H1 (cell line): ENCODE data around the gene NOM1. TPM values are rescaled to one million over a fixed set of nuclear protein-coding genes. Genes with fewer than 3 reads are reported as not detected.

ENCODE experiments used
- GABPA ChIP-seq: IDR thresholded peaks from 2 replicates; pipeline ENCODE4 v1.6.1; 2011; ENCODE audit warnings: mild to moderate bottlenecking, low read length, moderate library complexity, borderline replicate concordance; ENCODE audit not compliant: insufficient read depth
- SIX5 ChIP-seq: IDR thresholded peaks from 2 replicates; pipeline ENCODE4 v1.6.1; 2011; ENCODE audit warnings: mild to moderate bottlenecking, low read depth, low read length
- SUZ12 ChIP-seq: fragments of 200-600 bp; sonication (generic); IDR thresholded peaks from 2 replicates; pipeline ENCODE4 v1.6.1; 2012; ENCODE audit warnings: mild to moderate bottlenecking, inconsistent platforms, low read length, moderate library complexity, mixed read lengths
- polyA plus RNA-seq, 7 experiments: library from polyadenylated mRNA; depleted of rRNA in 3 of 7; stranded (reverse) in 5 of 7; unstranded in 2 of 7; fragments of >200 nt in 5 of 7; fragments of 200-250 nt in 2 of 7; gene quantifications; 1 replicate in 5 of 7; 2 replicates in 1 of 7; 4 replicates in 1 of 7; pipeline versions ENCODE4 v1.2.1 to v1.2.3, GENCODE V29; 2011 to 2013; ENCODE audit warnings: missing spikeins in 2 of 7, mixed read lengths in 2 of 7
- total RNA-seq: library from RNA; stranded (reverse); fragmentation: NEBNext Ultra II Directional; extraction: Animal tissue kit (Norgen Biotek cat#: 25700); gene quantifications from 2 replicates; pipeline ENCODE4 v1.2.1, GENCODE V29; 2021

NOM1 gene
- total and polyA plus RNA-seq, 2 of the 8 experiments (the other 6 are each of a cell fraction or from before 2014, with no cell fraction given): 10.6 to 29.1 TPM

GRCh38 chr7:157016352-157017041 is 67.0 kb downstream of the NOM1 start (continued):
- TF ChIP-seq SIX5 (no peak), SUZ12 (peak; percentile 38), GABPA (no peak)
